ENCODE measurements around the gene SLC8A1.

Gene SLC8A1

GRCh38 chr2:40410695-40411094 lies 41.2 kb downstream of the SLC8A1 start:
- Histone ChIP-seq H3K36me3 (no peaks in the 10 kb centered on the region), H3K27ac (no peak overlapping the region), H3K4me3 (ENCODE audit: low read depth, low read length) (no peak overlapping the region), H3K9me3 (ENCODE audit: severe bottlenecking) (no peaks in the 10 kb centered on the region), H3K27me3 (ENCODE audit: insufficient read depth, low read depth, severe bottlenecking) (no peaks in the 10 kb centered on the region)
- DNase-seq, result no peak
- no peak for TF ChIP-seq CTCF (IDR thresholded peaks at IDR 0.05; ENCODE audit: low read depth, low read length)

- Histone ChIP-seq H3K27ac (no peak overlapping the region), H3K36me3 (no peaks in the 10 kb centered on the region), H3K4me3 (ENCODE audit: low read depth, low read length) (no peak overlapping the region), H3K27me3 (ENCODE audit: insufficient read depth, low read depth, severe bottlenecking) (no peaks in the 10 kb centered on the region), H3K9me3 (ENCODE audit: severe bottlenecking) (no peaks in the 10 kb centered on the region)
- TF ChIP-seq CTCF (IDR thresholded peaks at IDR 0.05; ENCODE audit: low read depth, low read length), result no peak
- DNase-seq, result no peak
Measured at GRCh38 chr2:40409734-40410133, 42.2 kb downstream of the SLC8A1 start.

- Histone ChIP-seq H3K27ac (no peak overlapping the region), H3K9me3 (ENCODE audit: severe bottlenecking) (no peaks in the 10 kb centered on the region), H3K27me3 (ENCODE audit: insufficient read depth, low read depth, severe bottlenecking) (no peaks in the 10 kb centered on the region), H3K36me3 (no peaks in the 10 kb centered on the region), H3K4me3 (ENCODE audit: low read depth, low read length) (no peak overlapping the region)
- no peak for DNase-seq
- TF ChIP-seq CTCF (IDR thresholded peaks at IDR 0.05; ENCODE audit: low read depth, low read length), result no peak
Measured at GRCh38 chr2:40406485-40407289, 45.2 kb downstream of the SLC8A1 start.

- H3K36me3 ChIP-seq, result no peaks in the 10 kb centered on the region
- no peak overlapping the region for H3K27ac ChIP-seq
- no peaks in the 10 kb centered on the region for H3K9me3 ChIP-seq (ENCODE audit: severe bottlenecking)
- H3K27me3 ChIP-seq (ENCODE audit: insufficient read depth, low read depth, severe bottlenecking), result no peaks in the 10 kb centered on the region
- H3K4me3 ChIP-seq (ENCODE audit: low read depth, low read length), result no peak overlapping the region
- TF ChIP-seq CTCF (IDR thresholded peaks at IDR 0.05; ENCODE audit: low read depth, low read length), result no peak
- no peak for DNase-seq
Measured at GRCh38 chr2:40405465-40405864, 46.4 kb downstream of the SLC8A1 start.

- no peaks in the 10 kb centered on the region for H3K9me3 ChIP-seq (ENCODE audit: severe bottlenecking)
- H3K27ac ChIP-seq, result no peak overlapping the region
- H3K4me3 ChIP-seq (ENCODE audit: low read depth, low read length), result no peak overlapping the region
- H3K36me3 ChIP-seq, result no peaks in the 10 kb centered on the region
- H3K27me3 ChIP-seq (ENCODE audit: insufficient read depth, low read depth, severe bottlenecking), result no peaks in the 10 kb centered on the region
- DNase-seq, result no peak
- no peak for TF ChIP-seq CTCF (IDR thresholded peaks at IDR 0.05; ENCODE audit: low read depth, low read length)
Measured at GRCh38 chr2:40404517-40404916, 47.4 kb downstream of the SLC8A1 start.
